HCT116 (cell line): ENCODE results near the gene ABCG8.

Experiments
- JUND ChIP-seq: IDR thresholded peaks from 2 replicates; pipeline ENCODE4 v1.6.1; 2012
- POLR2AphosphoS5 ChIP-seq: IDR thresholded peaks from 2 replicates; pipeline ENCODE4 v1.6.1; 2011; ENCODE audit warnings: mild to moderate bottlenecking, low read depth, low read length, moderate library complexity
- SIN3A ChIP-seq: IDR thresholded peaks from 2 replicates; pipeline ENCODE4 v1.6.1; 2012; ENCODE audit warnings: low read depth
- SRF ChIP-seq: IDR thresholded peaks from 2 replicates; pipeline ENCODE4 v1.6.1; 2012; ENCODE audit warnings: low read depth
- ZFX ChIP-seq: fragments of 450-650 bp; IDR thresholded peaks from 2 replicates; pipeline ENCODE4 v1.6.1; 2017
- TF ChIP-seq, protein P1 (sequence below), 3 experiments: fragments of 200-600 bp in 1 of 3; sonication (generic) in 1 of 3; IDR thresholded peaks in 2 of 3; conservative IDR thresholded peaks in 1 of 3; 2 replicates each; pipeline ENCODE4 v1.5.1; 2012 to 2017; ENCODE audit warnings: low read depth in 2 of 3, low read length in 2 of 3, antibody characterized with exemption in 1 of 3, borderline replicate concordance in 1 of 3, control low read depth in 1 of 3, mild to moderate bottlenecking in 1 of 3, mixed read lengths in 1 of 3, mixed run types in 1 of 3, moderate library complexity in 1 of 3; ENCODE audit not compliant: insufficient read depth in 1 of 3

DNA sequence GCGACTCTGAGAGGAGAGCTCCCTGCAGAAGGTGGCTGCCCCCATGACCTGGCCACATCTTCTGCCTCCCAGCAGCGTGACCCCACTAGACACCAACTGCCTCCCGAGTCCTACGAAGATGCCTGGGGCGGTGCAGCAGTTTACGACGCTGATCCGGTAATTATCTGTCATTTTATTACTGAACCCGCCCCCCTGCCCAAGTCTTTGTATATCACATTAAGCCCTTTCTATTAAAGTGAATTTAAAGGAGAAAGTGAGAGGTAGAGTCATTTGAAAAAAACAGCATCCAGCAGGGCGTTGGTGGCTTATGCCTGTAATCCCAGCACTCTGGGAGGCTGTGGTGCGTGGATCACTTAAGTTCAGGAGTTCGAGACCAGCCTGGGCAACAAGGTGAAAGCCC is 33.4 kb downstream of the ABCG8 start:
- TF ChIP-seq ZFX = no peak
- TF ChIP-seq POLR2AphosphoS5 = no peak
- no peak for TF ChIP-seq SRF
- TF ChIP-seq, protein P1, sequence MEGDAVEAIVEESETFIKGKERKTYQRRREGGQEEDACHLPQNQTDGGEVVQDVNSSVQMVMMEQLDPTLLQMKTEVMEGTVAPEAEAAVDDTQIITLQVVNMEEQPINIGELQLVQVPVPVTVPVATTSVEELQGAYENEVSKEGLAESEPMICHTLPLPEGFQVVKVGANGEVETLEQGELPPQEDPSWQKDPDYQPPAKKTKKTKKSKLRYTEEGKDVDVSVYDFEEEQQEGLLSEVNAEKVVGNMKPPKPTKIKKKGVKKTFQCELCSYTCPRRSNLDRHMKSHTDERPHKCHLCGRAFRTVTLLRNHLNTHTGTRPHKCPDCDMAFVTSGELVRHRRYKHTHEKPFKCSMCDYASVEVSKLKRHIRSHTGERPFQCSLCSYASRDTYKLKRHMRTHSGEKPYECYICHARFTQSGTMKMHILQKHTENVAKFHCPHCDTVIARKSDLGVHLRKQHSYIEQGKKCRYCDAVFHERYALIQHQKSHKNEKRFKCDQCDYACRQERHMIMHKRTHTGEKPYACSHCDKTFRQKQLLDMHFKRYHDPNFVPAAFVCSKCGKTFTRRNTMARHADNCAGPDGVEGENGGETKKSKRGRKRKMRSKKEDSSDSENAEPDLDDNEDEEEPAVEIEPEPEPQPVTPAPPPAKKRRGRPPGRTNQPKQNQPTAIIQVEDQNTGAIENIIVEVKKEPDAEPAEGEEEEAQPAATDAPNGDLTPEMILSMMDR (IDR thresholded peaks at IDR 0.05 in 2 of 3, conservative IDR thresholded peaks at IDR 0.05 in 1 of 3; ENCODE audit: borderline replicate concordance in 1 of 3, insufficient read depth in 1 of 3, low read depth in 2 of 3, low read length in 2 of 3) = no peak
- TF ChIP-seq SIN3A = no peak
- TF ChIP-seq JUND = no peak
